T follicular helper cell (primary cell): ENCODE measurements around the gene TEX9.
"Not testable (repeated sequence)": the region's sequence is repeated elsewhere in the genome, so short reads cannot be mapped to it uniquely, and the experiment has no call there.

Experiments
- DNase-seq: peaks from one replicate; pipeline ENCODE4 v3.0.0-alpha.2; 2020; ENCODE audit warnings: low read depth
- total RNA-seq, 2 experiments: gene quantifications; one replicate each; lab custom pipeline; 2026; lab: John Stamatoyannopoulos, UW

TEX9 gene
- 0.36 to 0.43 reads per million in 2 experiments for total RNA-seq

DNA sequence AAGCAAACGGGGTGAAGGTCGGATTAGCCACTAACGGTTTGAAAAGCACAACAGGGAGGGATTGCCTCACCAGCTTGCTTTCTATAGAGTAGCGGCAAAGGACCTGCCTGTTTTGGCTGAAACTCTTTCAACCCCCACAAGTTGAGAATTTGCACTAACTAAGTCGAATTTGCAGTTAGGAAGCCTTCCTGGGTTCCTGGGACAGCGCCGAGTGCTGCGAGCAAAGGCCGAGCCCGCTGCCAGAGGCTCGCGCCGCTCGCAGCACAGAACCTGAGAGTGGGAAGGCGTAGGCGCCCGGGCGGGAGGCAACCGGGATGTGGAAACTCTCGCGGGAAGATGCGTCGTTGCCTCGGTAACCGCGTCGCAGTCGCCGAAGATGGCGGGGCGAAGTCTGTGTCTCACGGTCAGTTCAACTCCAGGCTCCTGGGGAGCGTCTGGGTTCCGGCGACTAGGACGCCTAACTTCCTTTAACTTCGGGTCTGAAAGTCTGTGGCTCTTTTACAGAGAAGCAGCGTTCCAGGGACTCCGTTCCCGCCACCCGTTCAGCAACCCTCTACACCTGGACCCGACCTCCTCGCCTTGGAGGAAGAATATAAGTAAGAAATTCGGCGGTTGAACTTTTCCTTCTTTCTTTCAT lies at the start of gene TEX9:
Gene TEX9, plus strand, starts transcription at position 352 of the 637 bp plus-strand sequence. Its CDS starts 25 bp downstream, at position 377.
- peak; percentile 39 for DNase-seq

GRCh38 chr15:56316561-56316960 lies 48.7 kb upstream of the TEX9 start:
- DNase-seq: not testable (repeated sequence)

DNA sequence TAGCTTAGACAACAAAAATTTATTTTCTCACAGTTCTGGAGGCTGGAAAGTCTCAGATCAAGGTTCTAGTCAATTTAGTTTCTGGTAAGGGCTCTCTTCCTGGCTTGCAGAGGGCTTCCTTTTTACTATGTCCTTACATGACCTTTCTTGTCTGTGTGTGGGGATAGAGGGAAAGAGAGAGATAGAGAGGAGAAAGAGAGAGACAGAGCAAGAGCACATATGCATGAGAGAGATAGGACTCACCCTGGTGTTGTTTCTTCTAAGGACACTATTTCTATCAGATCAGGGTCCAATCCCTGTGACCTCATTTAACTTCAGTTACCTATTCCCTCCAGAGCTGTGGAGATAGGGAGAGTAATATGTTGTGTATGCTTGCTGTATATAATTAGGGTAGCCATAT lies 44.9 kb upstream of the TEX9 start:
- no peak for DNase-seq

- no peak for DNase-seq
Observed at GRCh38 chr15:56320861-56321260, 44.4 kb upstream of the TEX9 start.

DNA sequence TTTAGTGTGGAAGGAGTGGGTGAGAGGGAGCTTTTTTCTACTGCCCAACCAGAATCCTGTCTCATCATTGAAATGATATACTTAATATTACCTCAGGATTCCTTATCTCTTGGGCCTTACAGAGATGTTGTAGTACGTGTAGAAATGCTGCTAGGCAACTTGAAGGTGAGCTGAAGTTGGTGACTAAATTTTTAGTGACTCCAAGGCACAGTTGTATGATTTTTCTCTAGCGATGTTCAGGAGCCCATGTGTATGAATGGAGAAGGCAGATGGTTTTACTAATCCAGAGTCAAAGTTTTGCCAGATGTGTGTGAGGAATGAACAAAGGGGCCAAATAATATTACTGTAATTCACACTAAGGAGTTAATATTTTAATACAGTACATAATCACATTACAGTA lies 42.8 kb upstream of the TEX9 start:
- DNase-seq: no peak

GRCh38 chr15:56323435-56323834 lies 41.8 kb upstream of the TEX9 start:
- no peak for DNase-seq

GRCh38 chr15:56325186-56325585 lies 40.0 kb upstream of the TEX9 start:
- DNase-seq: no peak

DNA sequence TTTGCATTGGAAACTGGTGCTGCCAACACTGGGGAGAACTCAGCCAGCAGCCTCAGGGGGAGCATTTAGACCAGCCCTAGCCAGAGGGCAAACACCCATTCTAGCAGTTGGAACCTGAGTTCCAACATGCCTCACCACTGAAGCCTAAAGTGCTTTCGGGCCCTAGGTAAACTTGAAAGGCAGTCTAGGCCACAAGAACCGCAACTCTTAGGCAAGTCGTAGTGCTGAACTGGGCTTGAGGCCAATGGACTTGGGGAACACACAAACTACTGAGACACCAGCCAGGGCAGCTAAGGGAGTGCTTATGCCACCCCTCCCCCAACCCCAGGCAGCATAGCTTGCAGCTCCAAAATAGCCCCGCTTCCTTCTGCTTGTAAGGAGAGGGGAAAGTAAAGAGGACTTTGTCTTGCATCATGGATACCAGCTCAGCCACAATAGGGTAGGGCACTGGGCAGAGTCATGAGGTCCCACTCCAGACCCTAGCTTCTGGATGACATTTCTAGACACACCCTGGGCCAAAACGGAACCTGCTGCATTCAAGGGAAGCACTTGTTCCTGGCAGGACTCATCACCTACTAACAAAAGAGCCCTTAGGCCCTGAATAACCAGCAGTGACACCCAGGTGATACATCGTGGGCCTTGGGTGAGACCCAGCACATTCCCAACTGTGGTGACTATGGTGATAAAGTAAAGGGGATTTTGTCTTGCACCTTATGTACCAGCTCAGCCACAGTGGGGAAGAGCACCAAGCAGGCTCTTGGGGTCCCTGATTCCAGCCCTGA lies 37.3 kb upstream of the TEX9 start:
- DNase-seq: no peak

GRCh38 chr15:56337084-56337725 lies 28.0 kb upstream of the TEX9 start:
- no peak for DNase-seq

DNA sequence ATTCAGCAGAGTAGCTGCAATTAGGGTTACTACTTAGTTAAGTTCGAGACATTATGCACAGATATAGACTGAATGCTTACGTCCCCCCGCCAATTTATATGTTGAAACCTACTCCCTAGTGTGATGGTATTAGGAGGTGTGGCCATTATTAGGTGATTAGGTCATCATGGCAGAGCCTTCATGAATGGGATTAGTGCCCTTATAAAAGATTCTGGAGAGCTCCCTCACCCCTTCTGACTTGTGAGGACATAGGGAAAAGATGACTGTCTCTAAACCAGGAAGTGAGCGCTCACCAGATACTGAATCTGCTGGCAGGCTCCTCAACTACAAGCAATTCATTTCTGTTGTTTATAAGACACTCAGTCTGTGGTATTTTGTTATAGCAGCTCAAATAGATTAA lies 25.6 kb upstream of the TEX9 start:
- no peak for DNase-seq

DNA sequence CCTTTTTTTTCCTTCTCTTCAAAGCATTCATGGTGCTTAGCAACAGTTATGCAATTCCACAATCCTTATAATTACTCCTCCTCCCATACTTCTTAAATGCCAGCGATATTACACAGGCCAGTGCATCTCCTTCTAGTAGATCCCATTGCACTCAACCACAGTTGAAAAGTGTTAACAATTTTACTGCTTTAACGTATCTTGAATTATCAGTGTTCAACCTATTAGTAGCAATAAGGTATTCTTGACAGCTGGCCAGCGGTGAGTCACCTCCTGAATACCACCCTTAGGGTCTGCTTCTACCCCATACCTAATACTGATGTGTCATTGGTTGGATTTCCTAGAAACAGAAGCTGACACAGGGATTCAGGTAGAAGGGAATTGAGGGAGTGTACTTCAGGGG lies 24.0 kb upstream of the TEX9 start:
- no peak for DNase-seq

DNA sequence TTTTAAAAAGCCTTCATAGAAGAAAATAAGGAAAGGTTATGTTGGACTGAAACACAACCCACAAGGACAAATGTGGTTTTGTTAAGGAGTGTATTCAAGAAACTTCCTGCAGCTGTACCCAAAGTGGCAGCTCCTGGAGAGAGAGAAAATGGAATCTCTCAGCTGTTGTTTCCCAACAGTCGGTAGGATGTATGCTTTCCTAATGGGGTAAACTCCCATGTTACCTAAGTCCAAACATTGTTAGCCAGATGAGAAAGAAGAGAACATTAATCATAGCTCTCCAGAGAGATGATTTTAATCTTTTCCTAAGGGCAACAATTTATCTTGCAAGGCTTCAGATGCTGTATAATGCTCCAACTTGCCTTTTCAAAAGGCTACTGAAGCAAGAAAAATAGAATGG lies 22.6 kb upstream of the TEX9 start:
- no peak for DNase-seq

DNA sequence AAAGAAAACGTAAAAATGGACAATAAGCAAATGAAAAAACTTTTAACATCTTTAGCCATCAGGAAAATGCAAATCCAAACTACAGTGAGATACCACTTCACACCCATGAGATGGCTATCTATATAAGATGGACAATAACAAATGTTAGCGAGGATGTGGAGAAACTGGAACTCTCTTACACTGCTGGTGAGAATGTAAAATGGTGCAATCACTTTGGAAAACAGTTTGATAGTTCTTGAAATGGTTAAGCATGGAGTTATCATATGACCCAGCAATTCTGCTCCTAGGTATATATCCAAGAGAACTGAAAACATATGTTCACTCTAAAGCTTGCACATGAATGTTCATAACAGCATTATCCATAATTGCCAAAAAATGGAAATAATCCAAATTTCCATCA lies 21.3 kb upstream of the TEX9 start:
- DNase-seq: no peak

DNA sequence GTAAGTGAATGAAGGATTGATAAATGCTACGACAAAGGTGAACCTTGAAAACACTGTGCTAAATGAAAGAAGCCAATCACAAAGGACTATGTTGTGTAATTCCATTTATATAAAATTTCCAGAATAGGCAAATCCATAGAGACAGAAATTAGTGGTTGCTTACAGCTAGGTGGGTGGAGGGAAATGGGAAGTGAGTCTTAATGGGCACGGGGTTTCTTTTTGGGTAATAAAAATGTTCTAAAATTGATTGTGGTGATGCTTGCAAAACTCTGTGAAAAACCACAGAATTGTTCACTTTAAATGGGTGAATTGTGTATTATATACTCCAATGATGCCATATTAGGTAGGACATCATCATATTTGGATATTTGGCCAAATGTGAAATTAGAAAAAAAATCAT lies 20.9 kb upstream of the TEX9 start:
- DNase-seq: no peak

- DNase-seq: no peak
Observed at GRCh38 chr15:56346414-56346813, 18.8 kb upstream of the TEX9 start.

- DNase-seq: no peak
Observed at GRCh38 chr15:56349554-56349953, 15.7 kb upstream of the TEX9 start.

DNA sequence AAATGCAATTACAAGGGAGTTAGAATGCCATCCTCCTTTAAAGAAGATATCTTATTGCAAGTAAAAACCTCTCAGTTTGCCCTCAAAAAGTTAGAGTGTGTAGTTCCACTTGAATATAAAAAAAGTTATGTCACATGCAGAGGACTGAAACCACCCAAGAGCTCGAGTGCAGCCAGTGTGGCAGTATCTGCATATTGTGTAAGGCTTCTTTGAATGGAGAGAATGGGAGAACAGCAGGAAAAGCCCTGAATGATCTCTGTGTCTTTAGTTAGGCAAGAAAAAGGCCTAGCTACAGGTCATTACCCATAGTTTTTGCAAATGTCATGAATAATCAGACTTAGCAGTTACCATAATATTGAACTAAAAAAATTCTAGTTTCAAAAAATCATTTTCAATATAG lies 13.9 kb upstream of the TEX9 start:
- DNase-seq: no peak

DNA sequence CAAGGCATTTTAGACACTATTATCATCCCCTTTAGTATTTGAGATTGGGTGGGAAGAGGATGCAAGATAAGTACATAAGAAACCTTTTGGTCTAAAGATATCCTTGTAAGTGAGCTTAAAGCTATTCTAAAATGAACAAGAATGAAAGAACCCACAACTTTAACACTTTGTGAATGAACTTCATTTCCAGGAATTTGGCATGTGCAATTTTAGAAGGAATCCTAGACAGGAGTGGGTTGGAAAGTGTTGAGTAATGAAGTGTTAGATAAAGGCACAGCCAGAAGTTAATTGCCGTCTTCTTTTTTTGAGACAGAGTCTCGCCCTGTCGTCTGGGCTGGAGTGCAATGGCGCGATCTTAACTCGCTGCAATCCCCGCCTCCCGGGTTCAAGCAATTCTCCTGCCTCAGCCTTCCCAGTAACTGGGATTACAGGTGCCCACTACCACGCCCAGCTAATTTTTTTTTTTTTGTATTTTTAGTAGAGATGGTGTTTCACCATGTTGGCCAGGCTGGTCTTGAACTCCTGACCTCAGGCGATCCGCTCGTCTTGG lies 13.2 kb upstream of the TEX9 start:
- DNase-seq: no peak

DNA sequence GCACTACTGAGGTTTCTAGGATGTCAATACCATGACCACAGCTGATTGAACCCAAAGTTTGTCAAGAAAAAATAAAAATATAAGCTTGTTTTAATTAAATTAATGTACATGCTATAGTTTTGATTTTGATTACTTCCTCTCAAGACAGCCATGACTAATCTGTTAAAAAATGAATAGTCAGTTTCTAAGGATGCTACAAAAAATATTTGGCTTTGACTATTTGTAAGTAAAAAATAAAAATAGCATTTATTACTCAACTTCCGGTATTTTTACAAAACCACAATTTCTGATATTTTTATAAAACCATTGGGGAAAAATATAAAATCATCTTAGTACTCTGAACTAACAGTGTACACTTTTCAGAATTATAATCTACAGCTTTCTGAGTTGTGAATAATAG lies 12.1 kb upstream of the TEX9 start:
- DNase-seq: no peak

DNA sequence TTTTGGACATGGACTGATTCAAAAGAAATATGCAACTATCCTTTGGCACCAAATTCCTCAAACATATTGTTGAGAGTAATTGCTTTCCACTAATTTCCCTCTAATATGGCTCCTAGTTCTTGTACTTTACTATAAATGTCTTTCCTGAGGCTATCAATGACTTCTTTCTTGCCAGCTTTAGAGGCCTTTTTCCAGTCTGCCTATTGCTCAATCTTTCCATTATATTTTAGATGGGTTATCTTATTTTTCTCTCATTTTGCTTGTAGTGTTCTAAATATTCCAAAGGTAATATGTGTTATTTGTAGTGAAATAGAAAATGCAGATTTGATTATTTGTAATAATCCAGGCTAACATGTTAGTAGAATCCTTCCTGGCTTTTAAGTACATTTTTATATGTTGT lies 11.5 kb upstream of the TEX9 start:
- DNase-seq: no peak

DNA sequence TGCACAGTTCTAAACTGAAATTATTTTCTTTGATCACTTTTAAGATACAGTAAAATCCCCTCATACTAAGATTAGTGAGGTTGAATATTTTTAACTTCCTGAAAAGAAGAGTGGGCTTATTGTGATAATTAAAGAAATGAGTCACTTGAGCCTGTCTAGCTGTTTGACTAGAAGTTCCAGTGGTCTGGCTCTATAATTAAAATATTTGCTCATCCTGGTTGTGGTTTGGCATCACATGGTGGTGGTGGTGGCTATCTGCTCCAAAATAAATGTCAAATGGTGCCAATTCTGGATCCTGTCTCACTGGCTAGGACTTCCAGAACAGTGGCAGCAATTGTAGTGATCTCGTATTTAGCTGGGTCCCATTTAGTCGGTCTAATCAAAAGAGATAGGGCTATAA lies 8.6 kb upstream of the TEX9 start:
- DNase-seq: no peak

DNA sequence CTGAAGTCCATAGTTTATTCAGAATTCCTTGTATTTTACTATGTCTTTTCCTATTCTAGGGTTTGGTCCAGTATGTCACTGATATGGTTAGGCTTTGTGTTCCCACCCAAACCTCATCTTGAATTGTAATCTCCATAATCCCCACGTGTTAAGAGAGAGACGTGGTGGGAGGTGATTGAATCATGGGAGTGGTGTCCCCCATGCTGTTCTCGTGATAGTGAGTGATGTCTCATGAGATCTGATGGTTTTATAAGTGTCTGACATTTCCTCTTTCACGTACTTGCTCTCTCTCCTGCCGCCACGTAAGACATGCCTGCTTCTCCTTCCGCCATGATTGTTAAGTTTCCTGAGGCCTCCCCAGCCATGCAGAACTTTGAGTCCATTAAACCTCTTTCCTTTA lies 6.6 kb upstream of the TEX9 start:
- no peak for DNase-seq

DNA sequence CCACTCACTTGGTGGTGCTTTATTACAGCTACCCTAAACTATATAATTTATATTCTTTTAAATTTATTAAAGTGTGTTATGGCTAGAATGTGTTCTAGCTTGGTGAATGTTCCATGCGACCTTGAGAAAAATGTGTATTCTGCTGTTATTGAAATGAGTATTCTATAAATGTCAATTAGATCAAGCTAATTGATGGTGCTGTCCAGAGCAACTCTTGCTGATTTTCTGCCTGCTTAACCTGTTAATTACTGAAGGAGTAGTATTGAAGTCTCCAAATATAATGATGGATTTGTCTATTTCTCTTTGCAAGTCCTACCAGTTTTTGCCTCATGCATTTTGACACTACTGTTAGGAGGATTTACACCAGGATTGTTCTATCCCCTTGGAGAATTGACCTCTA lies 3.2 kb upstream of the TEX9 start:
- no peak for DNase-seq
